PC-9 (cell line): ENCODE measurements around the gene SORD. TPM values are rescaled to one million over a fixed set of nuclear protein-coding genes. Genes with fewer than 3 reads are reported as not detected.
"Not testable (repeated sequence)": the region's sequence is repeated elsewhere in the genome, so short reads cannot be mapped to it uniquely, and the experiment has no call there.

ENCODE experiments used
- BruUV-seq: library from RNA; stranded (reverse); fragments of 400-500 nt; replicated peaks from 2 replicates; lab custom pipeline; 2021; lab: Mats Ljungman, UMichigan
- CTCF ChIA-PET: fragments of 300-600 bp; sonication (Branson Sonifier 250); formaldehyde crosslinking; loops from one replicate; lab custom pipeline; 2022; ENCODE audit warnings: antibody characterized with exemption; lab: Charles Lee
- POLR2A ChIA-PET: fragments of 300-600 bp; sonication (Branson Sonifier 250); formaldehyde crosslinking; loops from one replicate; lab custom pipeline; 2022; ENCODE audit warnings: antibody characterized with exemption; ENCODE audit not compliant: unreplicated experiment; lab: Charles Lee
- DNase-seq, 2 experiments: peaks; one replicate each; pipeline versions ENCODE4 v3.0.0 to v3.0.0-alpha.2; 2015 to 2022; ENCODE audit warnings: mixed read lengths in 1 of 2
- H2AFZ ChIP-seq: fragments of 200-600 bp; sonication (generic); 2 replicates; pipeline ENCODE4 v1.8.1; 2017; ENCODE audit warnings: antibody characterized with exemption
- H3F3A ChIP-seq: fragments of 200-600 bp; sonication (generic); 2 replicates; pipeline ENCODE4 v1.8.1; 2017; ENCODE audit warnings: antibody characterized with exemption, mild to moderate bottlenecking, low read depth; ENCODE audit not compliant: insufficient read depth
- H3K27ac ChIP-seq: fragments of 200-600 bp; sonication (generic); 2 replicates; pipeline ENCODE4 v1.6.1; 2016; ENCODE audit warnings: mixed run types
- H3K27me3 ChIP-seq: fragments of 200-600 bp; sonication (generic); 2 replicates; pipeline ENCODE4 v1.6.1; 2016; ENCODE audit warnings: low read depth, mixed run types; ENCODE audit not compliant: insufficient read depth
- H3K36me3 ChIP-seq: fragments of 200-600 bp; sonication (generic); 2 replicates; pipeline ENCODE4 v1.6.1; 2016; ENCODE audit warnings: low read depth, mixed run types
- H3K4me1 ChIP-seq: fragments of 200-600 bp; sonication (generic); replicated peaks from 2 replicates; pipeline ENCODE4 v1.6.1; 2016; ENCODE audit warnings: mixed run types; ENCODE audit not compliant: insufficient read depth
- H3K4me2 ChIP-seq: fragments of 200-600 bp; sonication (generic); 2 replicates; pipeline ENCODE4 v1.6.1; 2017; ENCODE audit warnings: mixed run types
- H3K4me3 ChIP-seq: fragments of 200-600 bp; sonication (generic); 2 replicates; pipeline ENCODE4 v1.6.1; 2016; ENCODE audit warnings: mixed run types
- H3K79me2 ChIP-seq: fragments of 200-600 bp; sonication (generic); 2 replicates; pipeline ENCODE4 v1.6.1; 2017; ENCODE audit warnings: low read depth, mixed run types
- H3K9me2 ChIP-seq: fragments of 200-600 bp; sonication (generic); 2 replicates; pipeline ENCODE4 v1.8.1; 2017; ENCODE audit warnings: mild to moderate bottlenecking; ENCODE audit not compliant: insufficient read depth
- H3K9me3 ChIP-seq: fragments of 200-600 bp; sonication (generic); 2 replicates; pipeline ENCODE4 v1.8.1; 2016; ENCODE audit warnings: low read depth; ENCODE audit not compliant: insufficient read depth
- H4K20me1 ChIP-seq: fragments of 200-600 bp; sonication (generic); 2 replicates; pipeline ENCODE4 v1.8.1; 2017; ENCODE audit not compliant: insufficient read depth
- EZH2 ChIP-seq: fragments of 200-600 bp; sonication (generic); IDR thresholded peaks from 2 replicates; pipeline ENCODE4 v1.8.0; 2017; ENCODE audit warnings: antibody characterized with exemption, low read depth
- intact Hi-C: fragments of 100-400 bp; cut with micrococcal nuclease; formaldehyde crosslinking; loops from one replicate; pipeline ENCODE4 v1.10.0; 2022; ENCODE audit not compliant: unreplicated experiment
- total RNA-seq: library from RNA; stranded (reverse); gene quantifications from 2 replicates; pipeline ENCODE4 v1.2.3, GENCODE V29; 2021
- TF ChIP-seq, protein P1 (sequence below): fragments of 200-600 bp; sonication (generic); conservative IDR thresholded peaks from 2 replicates; pipeline ENCODE4 v1.6.1; 2017; ENCODE audit warnings: mixed run types, antibody characterized with exemption, mild to moderate bottlenecking, moderate library complexity

The SORD gene
- total RNA-seq, 1 experiment from 2014 or later: 66.4 TPM

- H3F3A ChIP-seq, POLR2A ChIA-PET, BruUV-seq, intact Hi-C loops, H3K27me3 ChIP-seq, H3K9me2 ChIP-seq, H3K4me3 ChIP-seq, H3K79me2 ChIP-seq, H3K27ac ChIP-seq, H3K9me3 ChIP-seq, CTCF ChIA-PET, H4K20me1 ChIP-seq, H2AFZ ChIP-seq, H3K36me3 ChIP-seq, H3K4me2 ChIP-seq, DNase-seq: not testable (repeated sequence)
- H3K4me1 ChIP-seq: peaks cover 11% of the 10 kb centered on the region
Observed at GRCh38 chr15:45020222-45020900, 2.6 kb upstream of the SORD start.

- peaks cover 11% of the 10 kb centered on the region for H3K4me1 ChIP-seq
- H3K36me3 ChIP-seq, H3K4me2 ChIP-seq, POLR2A ChIA-PET, H3K9me3 ChIP-seq, H3K79me2 ChIP-seq, DNase-seq, H3K27ac ChIP-seq, H2AFZ ChIP-seq, H4K20me1 ChIP-seq, intact Hi-C loops, H3K27me3 ChIP-seq, H3K4me3 ChIP-seq, H3F3A ChIP-seq, BruUV-seq, CTCF ChIA-PET, H3K9me2 ChIP-seq: not testable (repeated sequence)
Observed at GRCh38 chr15:45020901-45021259, 2.1 kb upstream of the SORD start.

GRCh38 chr15:45021348-45021747 is 1.6 kb upstream of the SORD start:
- POLR2A ChIA-PET: interaction anchor here (0.6 kb wide), 1 partner anchor 293 kb away, joined by 4 read pairs; no protein-coding TSS in a partner anchor
- H3K27me3 ChIP-seq: peaks cover 4% of the 10 kb centered on the region; the same call in 1 of the 2 replicates
- intact Hi-C loops: no loop called here
- DNase-seq: peak; percentile 35 to 65
- CTCF ChIA-PET: interaction anchor here (1.1 kb wide), 1 partner anchor 97 kb away, joined by 5 read pairs; no protein-coding TSS in a partner anchor
- no peaks in the 10 kb centered on the region for H3K9me2 ChIP-seq
- TF ChIP-seq EZH2: no peak
- TF ChIP-seq, protein P1, sequence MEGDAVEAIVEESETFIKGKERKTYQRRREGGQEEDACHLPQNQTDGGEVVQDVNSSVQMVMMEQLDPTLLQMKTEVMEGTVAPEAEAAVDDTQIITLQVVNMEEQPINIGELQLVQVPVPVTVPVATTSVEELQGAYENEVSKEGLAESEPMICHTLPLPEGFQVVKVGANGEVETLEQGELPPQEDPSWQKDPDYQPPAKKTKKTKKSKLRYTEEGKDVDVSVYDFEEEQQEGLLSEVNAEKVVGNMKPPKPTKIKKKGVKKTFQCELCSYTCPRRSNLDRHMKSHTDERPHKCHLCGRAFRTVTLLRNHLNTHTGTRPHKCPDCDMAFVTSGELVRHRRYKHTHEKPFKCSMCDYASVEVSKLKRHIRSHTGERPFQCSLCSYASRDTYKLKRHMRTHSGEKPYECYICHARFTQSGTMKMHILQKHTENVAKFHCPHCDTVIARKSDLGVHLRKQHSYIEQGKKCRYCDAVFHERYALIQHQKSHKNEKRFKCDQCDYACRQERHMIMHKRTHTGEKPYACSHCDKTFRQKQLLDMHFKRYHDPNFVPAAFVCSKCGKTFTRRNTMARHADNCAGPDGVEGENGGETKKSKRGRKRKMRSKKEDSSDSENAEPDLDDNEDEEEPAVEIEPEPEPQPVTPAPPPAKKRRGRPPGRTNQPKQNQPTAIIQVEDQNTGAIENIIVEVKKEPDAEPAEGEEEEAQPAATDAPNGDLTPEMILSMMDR: no peak
- H3K4me2 ChIP-seq: 0 out of 2 replicates have a peak overlapping the region, but pooled peaks have one; percentile 13
- BruUV-seq: no TSS peak
- H3K36me3 ChIP-seq: no peaks in the 10 kb centered on the region
- H3K4me1 ChIP-seq: peaks cover 11% of the 10 kb centered on the region
- H4K20me1 ChIP-seq: no peaks in the 10 kb centered on the region
- no peak overlapping the region for H3K4me3 ChIP-seq
- no peak overlapping the region for H2AFZ ChIP-seq
- no peaks in the 10 kb centered on the region for H3K9me3 ChIP-seq
- H3K79me2 ChIP-seq: no peaks in the 10 kb centered on the region
- no peaks in the 10 kb centered on the region for H3F3A ChIP-seq
- H3K27ac ChIP-seq: no peak overlapping the region

DNA sequence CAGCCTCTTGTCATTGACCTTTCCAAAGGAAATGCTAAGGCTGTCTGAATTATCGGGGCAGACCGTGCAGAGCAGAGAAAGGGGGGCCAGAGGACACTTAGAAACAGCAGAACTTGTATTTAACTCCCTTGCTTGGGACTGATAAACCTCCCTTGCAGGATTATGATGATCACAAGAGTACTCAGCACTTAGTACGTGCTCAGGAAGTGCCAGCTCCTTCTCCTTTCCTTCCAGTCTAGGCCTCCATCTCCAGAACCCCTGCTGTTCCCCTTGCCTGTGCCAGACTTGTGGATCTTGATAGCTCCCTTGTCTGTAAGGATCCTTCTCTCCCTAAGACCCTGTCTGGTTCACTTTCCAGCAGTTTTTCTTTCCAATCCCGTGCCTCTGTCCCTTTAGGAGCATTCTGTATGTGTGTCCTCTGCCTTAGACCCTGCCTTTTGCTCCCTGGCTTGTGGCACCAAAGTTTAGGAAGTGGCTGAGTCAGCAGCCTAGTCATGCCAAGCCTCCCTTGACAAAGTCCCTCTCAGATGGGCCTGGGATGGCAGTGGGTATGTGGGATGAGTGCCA is 747 bp downstream of the SORD start:
- Histone ChIP-seq H3K4me2 (peak overlapping the region; percentile 95), H4K20me1 (no peaks in the 10 kb centered on the region), H3K27ac (no peak overlapping the region), H2AFZ (peak overlapping the region; percentile 94), H3K4me3 (peak overlapping the region; percentile 77), H3K9me3 (no peaks in the 10 kb centered on the region), H3F3A (no peaks in the 10 kb centered on the region), H3K27me3 (no peaks in the 10 kb centered on the region), H3K36me3 (no peaks in the 10 kb centered on the region), H3K79me2 (no peaks in the 10 kb centered on the region), H3K4me1 (peaks cover 11% of the 10 kb centered on the region), H3K9me2 (no peaks in the 10 kb centered on the region)
- ChIA-PET CTCF (no interaction called here), POLR2A (interaction anchor here (0.5 to 0.6 kb wide), 3 partner anchors 20 to 94 kb away, joined by 3 to 4 read pairs (median 3); no protein-coding TSS in a partner anchor)
- peak in 1 of 2 experiments; percentile 33 for DNase-seq
- TF ChIP-seq, protein P1: no peak
- TF ChIP-seq EZH2: no peak
- BruUV-seq: no TSS peak
- intact Hi-C loops: no loop called here

GRCh38 chr15:45024649-45025048 is 1.7 kb downstream of the SORD start:
- H4K20me1 ChIP-seq, BruUV-seq, H3F3A ChIP-seq, H3K9me3 ChIP-seq, POLR2A ChIA-PET, H3K36me3 ChIP-seq, intact Hi-C loops, DNase-seq, H3K79me2 ChIP-seq, H2AFZ ChIP-seq, H3K27me3 ChIP-seq, H3K4me3 ChIP-seq, H3K27ac ChIP-seq, CTCF ChIA-PET, H3K9me2 ChIP-seq, H3K4me2 ChIP-seq: not testable (repeated sequence)
- H3K4me1 ChIP-seq: peaks cover 11% of the 10 kb centered on the region
